Upper lobe of left lung (tissue), 6 donors: ENCODE results near the gene MORC4. TPM values are rescaled to one million over a fixed set of nuclear protein-coding genes. Genes with fewer than 3 reads are reported as not detected.
"Not testable (repeated sequence)": the region's sequence is repeated elsewhere in the genome, so short reads cannot be mapped to it uniquely, and the experiment has no call there.

ENCODE experiments used
- ATAC-seq, 2 donors: fragments of 200-7000 bp; cut with Tn5 transposase; one replicate each; pipeline ENCODE4 v1.9.1; 2022; ENCODE audit warnings: mild to moderate bottlenecking in 2 of 2, moderate library complexity in 2 of 2; ENCODE audit not compliant: low FRiP score in 2 of 2
- DNase-seq, 2 donors: peaks; one replicate each; pipeline ENCODE4 v3.0.0-alpha.2; 2019 to 2020
- H3K27ac ChIP-seq, 4 donors: fragments of 200-600 bp; sonication (generic); one replicate each; pipeline ENCODE4 v1.5.1; 2016 to 2019
- H3K27me3 ChIP-seq, 4 donors: fragments of 200-600 bp; sonication (generic); one replicate each; pipeline ENCODE4 v1.5.1; 2017 to 2019
- H3K36me3 ChIP-seq, 4 donors: fragments of 200-600 bp; sonication (generic); one replicate each; pipeline ENCODE4 v1.5.1; 2016 to 2019
- H3K4me1 ChIP-seq, 4 donors: fragments of 200-600 bp; sonication (generic); one replicate each; pipeline ENCODE4 v1.5.1; 2018 to 2019
- H3K4me3 ChIP-seq, 4 donors: fragments of 200-600 bp; sonication (generic); one replicate each; pipeline ENCODE4 v1.5.1; 2017 to 2019; ENCODE audit warnings: mild to moderate bottlenecking in 2 of 4, moderate library complexity in 1 of 4
- H3K9me3 ChIP-seq, 4 donors: fragments of 200-600 bp; sonication (generic); one replicate each; pipeline ENCODE4 v1.5.1; 2018 to 2019
- CTCF ChIP-seq, 6 experiments: fragments of 450-650 bp in 4 of 6; fragments of 200-600 bp in 2 of 6; sonication (generic) in 2 of 6; IDR thresholded peaks; one replicate each; pipeline ENCODE4 v1.5.1; 2016 to 2019; ENCODE audit warnings: antibody characterized with exemption in 6 of 6
- EP300 ChIP-seq, 4 donors: sonication (generic); formaldehyde crosslinking; IDR thresholded peaks; one replicate each; pipeline ENCODE4 v1.5.1; 2017; ENCODE audit warnings: antibody characterized with exemption in 4 of 4, control low read depth in 2 of 4
- POLR2A ChIP-seq, 4 donors: fragments of 450-650 bp; IDR thresholded peaks; one replicate each; pipeline ENCODE4 v1.5.1; 2016 to 2017; ENCODE audit warnings: antibody characterized with exemption in 4 of 4, mild to moderate bottlenecking in 2 of 4
- POLR2AphosphoS5 ChIP-seq, 2 donors: sonication (generic); formaldehyde crosslinking; IDR thresholded peaks; one replicate each; pipeline ENCODE4 v1.5.1; 2017; ENCODE audit warnings: antibody characterized with exemption in 2 of 2
- WGBS, 2 donors: methylation state at CpG; one replicate each; pipeline ENCODE4 v1.1.5; 2017 to 2018; 5-methylcytosine and 5-hydroxymethylcytosine counted together
- total RNA-seq, 6 donors: library from RNA; depleted of rRNA in 4 of 6; stranded (reverse); fragments of >200 nt in 4 of 6; gene quantifications; one replicate each; pipeline versions ENCODE4 v1.1.0 to v1.2.1, GENCODE V29; 2016 to 2021
- donor health status: DM: no; HTN: no; CAD: no; lungs with moderate emphysema.
- donor health status: DM: no; HTN: yes; CAD: no; lungs with severe emphysema.

MORC4 gene
- total RNA-seq, 6 donors from 2014 or later = 10.3 to 23.0 (median 16.3) TPM

- H3K9me3 ChIP-seq = no peaks in the 10 kb centered on the region
- 60 to 67% methylated on average over 2 of the region's 2 CpGs for WGBS, 2 donors
- H3K27ac ChIP-seq = no peak overlapping the region
- DNase-seq (no peak), ATAC-seq (no peak)
- H3K4me3 ChIP-seq = no peak overlapping the region
- H3K36me3 ChIP-seq = no peaks in the 10 kb centered on the region
- no peaks in the 10 kb centered on the region for H3K4me1 ChIP-seq
- H3K27me3 ChIP-seq = no peaks in the 10 kb centered on the region
- TF ChIP-seq POLR2A (IDR thresholded peaks at IDR 0.05) (no peak), CTCF (IDR thresholded peaks at IDR 0.05) (no peak)
Observed at GRCh38 chrX:106987488-106987887, 12.5 kb downstream of the MORC4 start.

- TF ChIP-seq EP300 (IDR thresholded peaks at IDR 0.05) (no peak), POLR2A (IDR thresholded peaks at IDR 0.05) (no peak), CTCF (IDR thresholded peaks at IDR 0.05) (no peak), POLR2AphosphoS5 (IDR thresholded peaks at IDR 0.05) (no peak)
- no peak for DNase-seq
- no peaks in the 10 kb centered on the region for H3K36me3 ChIP-seq
- 77 to 92% methylated on average over 6 of the region's 6 CpGs for WGBS, 2 donors
- H3K9me3 ChIP-seq = no peaks in the 10 kb centered on the region
- no peak overlapping the region for H3K27ac ChIP-seq
- no peaks in the 10 kb centered on the region for H3K4me1 ChIP-seq
- no peak overlapping the region for H3K4me3 ChIP-seq
- no peak for ATAC-seq
- no peaks in the 10 kb centered on the region for H3K27me3 ChIP-seq
Observed at GRCh38 chrX:106980952-106981626, 18.9 kb downstream of the MORC4 start.

- TF ChIP-seq POLR2AphosphoS5 (IDR thresholded peaks at IDR 0.05) (no peak), EP300 (IDR thresholded peaks at IDR 0.05) (no peak), CTCF (IDR thresholded peaks at IDR 0.05) (no peak), POLR2A (IDR thresholded peaks at IDR 0.05) (no peak)
- Histone ChIP-seq H3K27ac (no peak overlapping the region), H3K4me3 (no peak overlapping the region), H3K4me1 (no peaks in the 10 kb centered on the region), H3K36me3 (no peaks in the 10 kb centered on the region), H3K27me3 (no peaks in the 10 kb centered on the region), H3K9me3 (no peaks in the 10 kb centered on the region)
- ATAC-seq = no peak
- DNase-seq = no peak
- WGBS, 2 donors = 59 to 78% methylated on average over 3 of the region's 3 CpGs
Observed at GRCh38 chrX:106976416-106976815, 23.6 kb downstream of the MORC4 start.

GRCh38 chrX:106973433-106974149, 26.4 kb downstream of the MORC4 start:
- TF ChIP-seq EP300 (IDR thresholded peaks at IDR 0.05) (no peak), POLR2AphosphoS5 (IDR thresholded peaks at IDR 0.05) (no peak), POLR2A (IDR thresholded peaks at IDR 0.05) (no peak), CTCF (IDR thresholded peaks at IDR 0.05) (no peak)
- ATAC-seq (no peak), DNase-seq (no peak)
- Histone ChIP-seq H3K27me3 (no peaks in the 10 kb centered on the region), H3K27ac (no peak overlapping the region), H3K4me1 (no peaks in the 10 kb centered on the region), H3K9me3 (no peaks in the 10 kb centered on the region), H3K36me3 (no peaks in the 10 kb centered on the region), H3K4me3 (no peak overlapping the region)
- WGBS, 2 donors = 48 to 78% methylated on average over 5 of the region's 5 CpGs

GRCh38 chrX:106972896-106973295, 27.1 kb downstream of the MORC4 start:
- Histone ChIP-seq H3K27me3 (no peaks in the 10 kb centered on the region), H3K36me3 (no peaks in the 10 kb centered on the region), H3K4me3 (no peak overlapping the region), H3K27ac (no peak overlapping the region), H3K9me3 (no peaks in the 10 kb centered on the region), H3K4me1 (no peaks in the 10 kb centered on the region)
- no peak for ATAC-seq
- no peak for DNase-seq
- TF ChIP-seq POLR2A (IDR thresholded peaks at IDR 0.05) (no peak), POLR2AphosphoS5 (IDR thresholded peaks at IDR 0.05) (no peak), EP300 (IDR thresholded peaks at IDR 0.05) (no peak), CTCF (IDR thresholded peaks at IDR 0.05) (no peak)

GRCh38 chrX:106966547-106966946, 33.5 kb downstream of the MORC4 start:
- 63% methylated on average over 6 of the region's 6 CpGs; no CpG with 5 or more reads in 1 of the 2 donors for WGBS, 2 donors
- not testable (repeated sequence) for H3K4me3 ChIP-seq, H3K36me3 ChIP-seq, H3K27me3 ChIP-seq, H3K27ac ChIP-seq, H3K9me3 ChIP-seq, ATAC-seq, H3K4me1 ChIP-seq
- DNase-seq = peak in 1 of 2 donors; percentile 50
